Frontal cortex (tissue), 4 donors: Measurements from ENCODE around the gene TNK1. TPM values are rescaled to one million over a fixed set of nuclear protein-coding genes. Genes with fewer than 3 reads are reported as not detected.

Source experiments
- DNase-seq, 2 donors: peaks; one replicate each; pipeline ENCODE4 v3.0.0; 2012; ENCODE audit warnings: low spot score in 2 of 2
- FAIRE-seq: peaks from 2 replicates; lab custom pipeline; 2012; peaks lifted over from hg19 to GRCh38; lab: Jason Lieb, UNC
- total RNA-seq: library from RNA; depleted of rRNA; stranded (reverse); fragments of >200 nt; gene quantifications from one replicate; pipeline ENCODE4 v1.2.3, GENCODE V29; 2014
- donor health status: control.
- donor health status: control.
- donor health status: control.

TNK1 gene
- total RNA-seq, 1 donor from 2014 or later = 0.82 TPM

GRCh38 chr17:7407485-7408251 is 26.8 kb downstream of the TNK1 start, which contains the start of gene NLGN2:
NLGN2 (plus strand) TSS chr17:7407845; CDS start chr17:7408256, 411 bp downstream.
- DNase-seq = no peak
- FAIRE-seq = no peak

GRCh38 chr17:7408252-7408727 is 27.4 kb downstream of the TNK1 start:
- no peak for FAIRE-seq
- DNase-seq = no peak

GRCh38 chr17:7408863-7409262 is 28.0 kb downstream of the TNK1 start:
- FAIRE-seq (no peak), DNase-seq (no peak)

GRCh38 chr17:7409716-7410115 is 28.8 kb downstream of the TNK1 start:
- FAIRE-seq = no peak
- DNase-seq = no peak

GRCh38 chr17:7410634-7411426 is 29.9 kb downstream of the TNK1 start:
- no peak for DNase-seq
- no peak for FAIRE-seq

- FAIRE-seq = no peak
- DNase-seq = no peak
These were observed 30.5 kb downstream of the TNK1 start for GRCh38 chr17:7411427-7411750.

GRCh38 chr17:7413346-7413985 is 32.6 kb downstream of the TNK1 start:
- DNase-seq (no peak), FAIRE-seq (no peak)

GRCh38 chr17:7414837-7415236 is 33.9 kb downstream of the TNK1 start:
- FAIRE-seq (no peak), DNase-seq (no peak)

GRCh38 chr17:7415784-7416183 is 34.9 kb downstream of the TNK1 start:
- DNase-seq = no peak
- FAIRE-seq = no peak

GRCh38 chr17:7416323-7416722 is 35.4 kb downstream of the TNK1 start:
- FAIRE-seq = no peak

GRCh38 chr17:7417056-7417655 is 36.3 kb downstream of the TNK1 start:
- FAIRE-seq = no peak
- no peak for DNase-seq

More at GRCh38 chr17:7416323-7416722, 35.4 kb downstream of the TNK1 start:
- DNase-seq = no peak

GRCh38 chr17:7418472-7419152 is 37.7 kb downstream of the TNK1 start:
- no peak for FAIRE-seq
- DNase-seq = no peak

- DNase-seq = no peak
- FAIRE-seq = no peak
These were observed 39.1 kb downstream of the TNK1 start, which contains the start of gene SPEM1 for GRCh38 chr17:7419819-7420610. SPEM1 (plus strand) TSS chr17:7420324; CDS start chr17:7420385, 61 bp downstream.

GRCh38 chr17:7421186-7421585 is 40.3 kb downstream of the TNK1 start:
- no peak for FAIRE-seq
- DNase-seq = no peak

- no peak for FAIRE-seq
- no peak for DNase-seq
These were observed 42.8 kb downstream of the TNK1 start for GRCh38 chr17:7423679-7424078.

GRCh38 chr17:7425316-7425715 is 44.4 kb downstream of the TNK1 start, which contains the start of gene SPEM2:
SPEM2 (plus strand) TSS chr17:7425616; CDS start chr17:7425689, 73 bp downstream.
- no peak for FAIRE-seq

GRCh38 chr17:7425756-7426155 is 44.9 kb downstream of the TNK1 start:
- FAIRE-seq (no peak), DNase-seq (no peak)

More at GRCh38 chr17:7425316-7425715, 44.4 kb downstream of the TNK1 start, which contains the start of gene SPEM2:
- no peak for DNase-seq

- no peak for FAIRE-seq
- no peak for DNase-seq
These were observed 45.4 kb downstream of the TNK1 start for GRCh38 chr17:7426203-7426863.
